ENCODE results near the gene ERP27.

Gene ERP27

DNA sequence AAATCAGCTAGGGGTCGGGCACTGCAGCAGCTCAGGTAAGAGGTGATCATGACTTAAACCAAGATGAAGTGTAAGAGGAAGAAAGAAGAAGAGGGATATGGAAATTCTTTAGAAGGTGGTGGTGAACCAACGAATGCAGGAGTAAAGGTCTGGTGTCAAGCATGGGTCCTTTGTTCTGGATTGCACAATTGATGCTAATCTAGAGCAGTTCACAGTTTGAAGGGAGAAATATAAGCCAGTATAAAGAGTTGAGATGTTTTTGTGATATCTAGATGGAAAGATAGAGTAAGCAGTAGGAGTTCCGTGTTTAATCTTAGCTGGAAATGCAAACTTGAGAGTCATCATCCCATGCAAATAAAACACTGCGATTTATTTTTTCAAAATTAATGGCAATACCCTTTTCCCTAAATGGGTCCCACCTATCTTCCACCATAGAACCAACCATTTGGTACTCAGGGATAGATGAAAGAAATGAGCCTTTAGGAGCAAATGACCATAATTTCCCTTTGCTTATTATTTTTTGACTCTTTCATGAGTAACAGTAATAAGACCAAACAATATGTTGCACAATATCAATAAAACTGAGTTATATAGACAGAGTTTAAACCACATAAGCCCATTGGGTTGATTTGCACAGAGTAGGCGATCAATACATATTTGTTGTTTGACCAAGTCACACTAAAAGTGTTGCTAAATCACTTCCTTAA lies 37.7 kb downstream of the ERP27 start:
- no peak for DNase-seq

DNA sequence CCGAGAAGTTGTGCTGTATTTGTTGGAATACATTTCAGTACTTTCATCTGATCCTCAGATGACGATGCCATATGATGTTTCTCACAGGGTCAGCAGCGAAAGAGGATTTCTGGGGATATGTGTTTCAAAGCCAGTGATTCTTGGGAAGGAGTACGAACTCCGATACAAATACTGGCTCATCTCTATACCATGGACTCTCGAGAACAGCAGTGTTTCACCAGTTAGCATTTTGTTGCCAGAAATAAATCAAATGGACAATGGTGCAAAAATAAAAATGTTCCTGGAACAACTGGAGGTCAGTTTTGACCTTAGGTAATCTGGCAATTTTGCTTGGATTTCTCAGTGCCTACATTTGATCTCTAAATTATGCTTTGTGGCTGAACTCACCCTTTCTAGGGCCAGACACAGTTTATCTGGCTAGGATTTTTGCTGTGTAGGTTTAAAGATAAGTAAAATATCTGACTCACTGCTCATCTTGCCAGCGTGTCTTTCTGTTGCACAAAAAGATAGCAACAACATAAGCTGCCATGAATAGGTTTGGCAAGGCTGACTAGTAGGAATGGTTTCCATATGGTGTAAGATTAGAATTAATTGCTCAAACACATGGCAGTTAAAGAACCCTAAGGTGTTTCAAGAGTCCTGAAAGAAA lies 41.7 kb downstream of the ERP27 start:
- no peak for DNase-seq

DNA sequence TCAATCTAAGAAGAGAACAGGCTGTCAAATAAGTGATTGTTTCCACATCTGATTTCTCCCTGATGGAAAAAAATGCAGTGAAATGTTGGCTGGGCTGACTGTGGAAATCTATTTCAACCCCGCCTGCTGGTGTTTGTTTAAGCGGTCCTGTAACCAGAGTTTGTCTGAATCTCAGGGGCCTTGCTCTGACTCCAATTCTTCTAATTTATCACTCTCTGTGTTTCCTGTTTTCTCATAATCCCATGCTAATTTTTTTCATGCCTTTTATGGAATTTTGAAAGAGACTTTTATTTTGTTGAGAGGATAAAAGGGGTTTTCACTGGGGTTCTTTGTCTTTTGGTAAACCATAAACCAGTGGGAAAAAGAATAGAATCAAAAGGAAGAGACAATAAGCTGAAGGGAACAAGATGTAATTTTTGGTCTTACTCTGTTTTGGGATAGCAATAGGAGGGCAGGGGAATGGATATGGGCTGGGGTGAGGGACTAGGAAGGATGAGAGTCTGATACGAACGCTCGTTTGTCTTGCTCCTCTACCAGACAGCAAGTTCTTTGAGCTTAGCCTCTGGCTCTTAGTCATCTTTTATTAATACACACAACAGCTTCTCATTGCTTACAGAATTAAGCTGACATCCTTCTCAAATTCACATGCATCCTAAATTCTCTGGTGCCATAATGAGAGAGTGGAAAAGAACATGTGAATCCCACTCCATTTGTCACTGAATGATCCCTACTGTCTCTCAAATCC lies 44.7 kb downstream of the ERP27 start:
- DNase-seq: no peak

DNA sequence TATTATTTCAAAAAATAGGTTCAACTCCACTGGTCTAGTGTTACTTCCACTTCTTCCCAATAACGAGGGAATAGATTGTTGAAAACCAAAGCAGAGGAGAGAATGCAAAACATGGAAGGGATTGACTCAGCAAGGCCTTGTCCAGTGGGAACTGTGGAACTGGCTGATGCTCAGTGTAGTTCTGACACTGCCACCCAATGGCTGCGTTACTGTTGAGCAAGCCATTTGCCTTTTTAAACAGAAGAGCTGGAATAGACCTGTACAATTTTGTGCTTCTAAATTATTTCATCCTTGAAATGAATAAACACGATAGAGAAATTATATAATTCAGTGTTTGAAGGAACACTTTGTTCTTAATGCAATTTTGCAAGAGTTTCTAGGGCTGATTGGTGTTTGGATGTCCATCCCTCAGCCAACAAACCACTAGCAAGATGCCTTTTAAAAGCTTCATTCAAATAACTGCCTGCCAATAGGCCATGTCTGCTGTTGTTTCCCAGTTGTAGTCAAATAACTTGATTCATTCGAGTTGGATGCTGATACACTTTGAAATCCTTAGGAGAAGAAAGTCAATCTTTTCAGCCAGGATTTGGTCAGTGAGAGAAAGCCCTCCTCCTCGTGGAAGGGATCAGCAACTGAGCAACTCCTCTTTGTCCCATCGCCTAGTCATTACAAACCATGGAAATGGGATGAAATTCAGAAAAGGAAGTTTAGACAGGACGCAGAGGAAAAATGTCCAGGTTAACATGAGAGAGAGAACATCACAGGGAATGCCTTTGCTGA lies 45.4 kb downstream of the ERP27 start:
- no peak for DNase-seq

DNA sequence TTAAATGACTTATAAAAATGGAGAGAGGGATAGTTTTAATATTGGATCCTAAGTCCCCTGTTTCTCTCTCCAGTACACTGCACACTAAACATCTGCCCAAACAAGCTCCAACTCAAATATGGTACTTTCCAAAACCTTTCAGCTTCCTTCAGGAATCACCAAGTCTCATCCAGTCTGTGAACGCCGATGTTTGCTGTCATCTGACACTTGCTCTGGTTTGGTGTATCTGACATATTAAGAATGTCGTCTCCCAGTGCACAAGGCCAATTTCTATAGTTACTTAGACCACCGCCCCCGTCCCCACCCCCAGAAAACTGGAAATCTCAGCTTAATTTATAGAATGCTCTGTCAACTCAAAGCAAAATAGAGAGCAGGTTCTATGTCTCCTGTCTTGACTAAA lies 47.6 kb downstream of the ERP27 start:
- DNase-seq: no peak

DNA sequence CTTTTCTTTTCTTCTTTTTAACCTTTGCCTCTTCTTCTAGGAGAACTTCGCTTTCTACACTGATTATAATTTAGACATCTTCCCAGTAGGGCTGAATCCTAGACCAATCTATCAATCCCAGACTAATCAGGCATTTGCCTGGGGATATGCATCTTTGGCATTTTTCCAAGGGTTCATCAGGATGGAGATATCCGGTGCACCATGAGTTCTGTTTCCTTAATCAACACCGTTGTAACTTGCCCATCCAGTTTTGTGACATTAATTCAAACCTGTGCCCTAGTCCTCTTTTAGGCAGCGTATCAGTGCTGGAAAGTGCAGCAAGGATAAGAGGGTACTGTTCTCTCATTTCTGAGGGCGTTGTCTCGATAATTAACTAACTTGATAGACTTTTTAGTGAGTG lies 52.1 kb downstream of the ERP27 start:
- DNase-seq: no peak

DNA sequence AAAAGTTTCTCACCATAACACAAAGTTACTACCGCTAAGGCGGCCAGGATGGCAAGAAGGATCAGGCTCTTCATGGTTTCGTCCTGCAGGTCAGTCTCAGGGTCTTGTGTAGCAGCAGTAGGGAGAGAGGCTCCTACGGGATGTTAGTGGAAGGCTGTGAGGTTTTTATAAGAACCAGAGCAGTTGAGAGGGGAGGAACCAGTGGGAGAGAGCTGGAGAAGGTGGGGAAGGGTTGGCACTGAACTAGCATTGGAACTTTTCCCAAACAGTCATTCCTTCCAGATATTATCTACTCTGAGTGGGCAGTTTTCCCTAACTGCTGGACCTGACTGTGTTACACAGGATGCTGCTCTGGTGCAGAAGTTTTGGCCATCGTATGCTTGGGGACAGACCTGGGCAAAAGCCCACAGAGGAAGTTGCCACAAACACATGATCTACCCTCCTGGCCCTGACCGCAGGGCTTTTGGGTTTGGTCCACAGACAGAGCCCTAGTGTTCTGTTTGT lies 52.6 kb downstream of the ERP27 start, which contains the start of gene MGP:
MGP (minus strand) TSS at position 137 of the 504 bp plus-strand sequence; CDS start at position 74, 63 bp downstream.
- no peak for DNase-seq

DNA sequence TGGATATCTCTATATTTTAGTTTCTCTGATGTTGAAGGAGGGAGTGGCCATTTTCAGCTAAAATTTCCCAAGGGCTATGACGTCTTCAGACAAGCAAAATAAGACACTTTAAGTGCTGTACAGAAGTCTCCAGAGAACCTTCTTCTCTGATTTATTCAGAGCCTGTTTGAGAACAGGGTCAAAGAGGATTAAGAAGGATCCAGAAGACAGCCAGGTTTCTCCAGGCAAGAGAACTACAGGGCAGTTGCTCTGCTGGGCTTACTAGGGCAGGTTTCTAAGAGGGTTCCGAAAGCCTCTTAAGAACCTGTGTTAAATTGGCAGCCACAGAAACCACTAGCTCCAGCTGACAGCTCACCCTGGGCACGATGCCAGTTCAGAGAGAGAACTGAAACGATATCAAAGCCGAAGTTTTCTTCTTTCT lies 53.9 kb downstream of the ERP27 start:
- no peak for DNase-seq

DNA sequence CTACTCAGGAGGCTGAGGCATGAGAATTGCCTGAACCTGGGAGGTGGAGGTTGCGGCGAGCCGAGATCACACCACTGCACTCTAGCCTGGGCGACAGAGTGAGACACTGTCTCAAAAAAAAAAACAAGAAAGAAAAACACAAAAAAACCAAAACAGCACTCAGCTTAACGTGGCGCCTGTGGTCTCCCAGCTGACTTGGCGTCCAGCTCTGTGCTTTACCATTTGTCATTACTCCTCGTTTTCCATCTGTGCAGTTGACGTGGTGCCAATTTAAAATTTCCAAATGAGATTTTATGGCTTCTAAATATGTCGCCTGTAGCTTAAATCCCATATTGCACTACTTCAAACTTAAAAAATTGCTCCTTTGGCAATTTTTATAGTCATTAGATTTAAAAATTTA lies 54.7 kb downstream of the ERP27 start:
- DNase-seq: no peak

DNA sequence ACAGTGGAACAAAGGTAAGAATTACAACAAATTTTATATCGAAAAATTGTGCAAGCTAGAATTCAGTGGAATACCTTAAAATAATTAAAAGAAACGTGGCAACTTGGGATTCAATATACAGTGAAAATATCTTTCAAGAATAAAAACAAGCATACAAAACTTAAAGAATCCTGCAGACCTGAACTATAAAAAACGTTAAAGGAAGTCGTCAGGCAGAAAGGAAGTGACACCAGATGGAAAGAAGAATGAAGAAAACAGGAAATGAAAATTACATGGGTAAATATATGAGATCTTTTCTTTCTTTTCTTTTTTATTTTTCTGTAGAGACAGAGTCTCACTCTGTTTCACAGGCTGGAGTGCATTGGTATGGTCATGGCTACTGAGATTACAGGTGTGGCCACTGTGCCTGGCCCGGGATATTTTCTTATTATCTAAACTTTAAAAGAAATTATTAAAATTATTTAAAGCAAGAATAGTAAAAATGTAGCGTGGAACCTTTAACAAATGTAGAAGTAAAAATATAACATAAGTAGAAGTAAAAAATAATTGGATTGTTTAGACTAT lies 57.4 kb downstream of the ERP27 start:
- no peak for DNase-seq

DNA sequence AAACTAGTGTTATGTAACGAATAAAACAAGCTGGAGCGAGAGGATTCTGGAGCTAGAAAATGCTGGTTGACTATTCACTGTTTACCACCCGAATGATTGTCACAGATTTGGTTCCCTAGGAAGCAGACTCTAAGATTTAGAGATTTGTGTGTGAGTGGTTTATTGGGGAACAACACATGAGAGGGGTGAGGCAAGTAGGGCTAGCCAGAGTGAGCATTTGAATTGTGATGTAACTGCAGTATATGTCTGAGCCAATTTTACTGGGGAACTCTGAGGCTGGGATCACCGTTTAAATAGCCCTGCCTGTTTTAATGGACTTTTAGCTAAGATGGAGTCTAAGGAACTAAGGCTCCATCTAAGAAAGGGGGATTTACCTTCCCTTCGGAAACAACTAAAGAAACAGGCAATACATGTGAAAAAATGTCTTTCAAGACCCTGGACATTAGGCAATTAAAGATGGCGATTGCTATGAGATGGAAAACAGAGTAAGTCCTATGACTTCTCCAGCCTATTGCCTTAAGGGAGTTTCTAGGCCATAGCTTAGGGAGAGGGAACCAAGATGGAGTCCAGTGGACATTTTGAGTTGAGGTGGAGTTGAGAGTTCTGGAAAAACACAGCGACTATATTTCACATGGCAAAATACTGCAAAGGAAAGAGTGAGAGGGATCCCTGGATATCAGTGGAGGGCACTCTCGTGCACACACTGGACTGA lies 59.0 kb downstream of the ERP27 start:
- DNase-seq: no peak

DNA sequence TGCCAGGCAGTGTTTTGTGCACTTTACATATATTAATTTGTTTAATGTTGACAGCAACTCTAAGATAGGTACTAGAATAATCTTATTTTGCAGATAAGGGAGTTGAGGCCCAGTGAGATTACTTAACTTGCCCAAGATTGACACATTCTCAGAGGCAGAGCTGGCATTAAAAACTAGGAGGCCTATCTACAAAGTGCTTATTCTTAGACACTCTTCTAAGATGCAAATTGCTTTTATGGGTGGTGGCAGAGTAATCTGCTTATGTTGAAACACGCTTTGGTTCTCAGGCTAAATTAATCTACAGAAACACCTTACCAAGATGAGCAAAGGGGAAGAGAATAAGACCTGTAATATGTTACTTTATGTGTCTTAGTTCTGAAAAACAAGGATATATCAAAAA lies 59.8 kb downstream of the ERP27 start:
- DNase-seq: no peak

DNA sequence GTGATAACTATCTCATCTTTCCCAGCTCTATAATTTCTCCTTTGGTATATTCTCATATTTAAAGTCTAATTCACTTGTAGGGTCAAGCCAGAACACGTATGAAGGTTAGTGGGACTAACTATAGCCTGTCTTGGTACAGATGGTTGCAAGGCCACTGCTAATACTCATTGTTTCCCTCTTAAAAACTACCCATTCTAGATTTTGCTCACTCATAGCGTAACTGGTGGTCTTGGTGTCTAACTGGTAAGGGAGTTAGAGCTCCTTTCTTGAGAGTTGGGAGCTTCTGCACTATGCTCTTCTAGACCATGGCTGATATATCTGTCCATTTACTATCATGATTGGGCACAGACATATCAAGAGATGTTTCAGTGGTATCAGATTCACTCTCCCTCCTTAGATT lies 61.5 kb downstream of the ERP27 start:
- no peak for DNase-seq

DNA sequence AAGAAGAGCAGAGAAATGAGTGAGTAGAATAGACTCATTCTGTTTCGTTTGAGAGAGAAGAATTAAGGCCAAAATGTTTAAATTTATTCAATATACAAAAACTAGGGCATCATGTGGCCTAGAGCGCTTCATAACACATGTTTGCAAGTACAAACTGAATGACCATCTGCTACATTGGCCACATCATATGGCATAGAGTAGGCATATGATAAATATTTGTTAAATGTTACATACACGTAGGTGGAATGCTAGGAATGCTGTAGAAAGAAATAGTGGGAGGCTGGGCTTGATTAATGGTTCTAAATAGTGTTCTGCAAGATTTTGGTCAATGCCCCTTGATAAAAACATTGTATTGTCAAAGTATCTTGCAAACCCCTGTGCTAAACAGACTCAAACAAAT lies 63.5 kb downstream of the ERP27 start:
- no peak for DNase-seq

DNA sequence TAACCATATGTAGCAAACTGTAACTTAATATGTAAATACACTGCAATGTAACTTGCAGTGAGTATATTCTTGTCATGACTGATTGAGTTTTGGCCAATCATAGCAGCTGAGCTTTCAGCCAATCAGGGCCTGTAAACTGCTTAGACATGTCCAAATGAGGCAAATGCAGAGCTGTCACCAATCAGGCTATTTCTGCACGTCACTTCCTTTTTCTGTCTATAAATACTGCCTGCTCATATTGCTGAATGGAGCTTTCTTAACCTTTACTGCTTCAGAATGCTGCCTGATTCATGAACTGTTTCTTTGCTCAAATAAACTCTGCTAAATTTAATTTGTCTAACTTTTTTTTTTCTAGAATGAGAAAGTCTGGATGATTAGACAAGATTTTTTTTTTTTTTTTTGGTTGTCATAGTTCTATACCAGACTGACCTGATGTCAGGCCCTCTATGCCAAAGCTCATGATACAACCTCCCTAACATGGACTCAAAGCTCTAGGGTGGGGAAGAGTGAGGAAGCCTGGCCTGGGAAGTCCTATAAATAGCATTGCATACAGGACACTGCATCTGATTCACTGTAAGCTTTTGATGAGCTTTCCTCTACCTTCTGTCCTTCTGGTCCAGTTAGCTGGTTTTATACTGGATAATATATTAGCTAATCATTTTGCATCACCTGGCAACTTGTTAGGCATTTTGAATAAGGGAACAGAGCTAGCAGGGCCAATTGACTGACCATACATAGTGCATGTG lies 64.7 kb downstream of the ERP27 start:
- no peak for DNase-seq

DNA sequence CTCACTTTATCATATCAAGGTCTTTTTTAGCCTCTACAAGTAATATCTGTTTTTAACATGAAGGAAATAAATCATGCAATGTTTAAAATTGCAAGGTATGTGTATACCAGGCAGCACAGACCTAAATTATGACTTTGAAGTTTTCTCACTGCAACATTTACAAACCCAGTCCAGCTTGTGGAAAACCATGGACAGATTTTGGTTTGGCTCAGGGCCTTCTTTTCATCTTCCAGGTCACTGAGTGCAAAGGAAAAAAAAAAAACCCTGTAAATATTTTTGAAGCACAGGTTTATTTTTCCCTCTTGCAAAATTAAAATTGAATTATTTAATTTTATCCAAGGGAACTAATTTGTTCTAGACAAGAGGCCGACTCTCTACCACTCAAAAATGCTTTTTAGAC lies 66.5 kb downstream of the ERP27 start:
- DNase-seq: no peak

DNA sequence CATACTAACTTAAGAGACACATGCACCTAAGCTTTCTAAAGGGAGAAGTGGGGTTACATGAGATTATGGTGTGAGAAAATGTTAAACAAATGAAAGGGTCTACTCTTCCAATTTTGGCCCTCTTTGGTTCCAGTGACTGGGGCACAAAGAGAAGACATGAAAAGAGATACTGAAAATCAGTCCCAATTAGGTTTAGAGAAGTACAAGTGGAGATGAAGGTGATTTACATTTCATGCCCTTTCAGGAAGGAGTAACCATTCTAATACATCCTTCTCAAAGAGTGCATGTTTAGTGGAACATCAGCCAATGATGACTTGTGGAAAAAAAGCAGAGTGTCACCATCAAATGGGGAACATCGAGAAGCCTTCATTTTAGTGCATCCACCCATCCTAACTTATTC lies 67.1 kb downstream of the ERP27 start:
- DNase-seq: no peak

DNA sequence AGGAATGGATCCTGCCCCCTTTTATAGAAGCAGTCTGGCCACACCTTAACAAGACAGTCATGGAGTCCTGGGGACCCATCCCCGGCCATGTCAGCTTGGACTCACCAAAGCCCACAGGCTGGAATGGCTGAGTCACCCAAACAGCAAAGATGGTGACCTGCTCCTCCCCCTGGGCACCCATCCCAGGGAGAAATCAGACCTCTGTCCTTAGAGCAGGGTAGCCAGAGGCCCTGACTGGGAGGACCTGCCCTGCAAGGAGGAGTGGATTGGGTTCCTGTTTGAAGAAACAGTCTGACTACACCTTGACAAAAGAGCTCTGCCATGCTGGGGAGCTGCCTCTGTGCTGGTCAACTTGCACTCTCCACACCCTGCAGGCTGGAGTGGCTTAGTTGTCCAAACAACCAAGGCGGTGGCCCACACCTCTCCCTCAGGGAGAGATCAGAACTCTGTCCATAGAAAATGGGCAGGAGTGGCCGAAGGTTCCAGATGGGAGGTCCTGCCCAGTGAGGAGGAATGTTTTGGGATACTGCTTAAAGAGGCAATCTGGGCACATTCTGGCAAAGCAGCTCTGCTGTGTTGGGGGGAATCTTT lies 69.3 kb downstream of the ERP27 start:
- no peak for DNase-seq

All from NCI-H2227 treated with DMSO at 0.1 percent for 48 hours (cell line).